Measurements from ENCODE around the gene NHS.

The NHS gene

DNA sequence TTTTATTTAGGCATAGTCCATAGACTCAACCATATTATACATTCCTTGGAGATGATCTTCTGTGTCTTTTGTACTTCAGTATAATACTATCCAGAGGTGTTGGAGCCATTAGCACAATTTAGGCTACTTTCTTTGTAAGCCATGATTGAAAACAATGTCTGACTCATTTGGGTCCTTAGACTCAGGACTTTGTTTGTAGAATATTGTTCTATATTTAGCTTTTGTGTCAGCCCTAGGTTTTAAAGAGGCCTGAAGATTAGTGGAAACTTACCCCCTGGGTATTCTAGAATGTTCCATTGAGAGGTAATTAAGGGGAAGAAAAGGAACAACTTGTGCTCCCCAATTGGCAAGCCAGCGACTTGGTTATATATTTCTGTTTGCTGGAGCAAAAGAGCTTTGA, 217.1 kb downstream of the NHS start:
- H3K36me3 Mint-ChIP-seq = no peaks in the 10 kb centered on the region
- H3K4me1 Mint-ChIP-seq = peaks cover 0 to 2% of the 10 kb centered on the region in 2 donors
- peaks cover 0 to 1% of the 10 kb centered on the region in 2 donors for H3K9me3 Mint-ChIP-seq
- H3K27ac Mint-ChIP-seq = no peak overlapping the region
- H3K27me3 Mint-ChIP-seq = peaks cover 5 to 16% of the 10 kb centered on the region in 2 donors
- DNase-seq (no peak), ATAC-seq (replicated peaks) (no peak)
- no peak overlapping the region for H3K4me3 Mint-ChIP-seq

DNA sequence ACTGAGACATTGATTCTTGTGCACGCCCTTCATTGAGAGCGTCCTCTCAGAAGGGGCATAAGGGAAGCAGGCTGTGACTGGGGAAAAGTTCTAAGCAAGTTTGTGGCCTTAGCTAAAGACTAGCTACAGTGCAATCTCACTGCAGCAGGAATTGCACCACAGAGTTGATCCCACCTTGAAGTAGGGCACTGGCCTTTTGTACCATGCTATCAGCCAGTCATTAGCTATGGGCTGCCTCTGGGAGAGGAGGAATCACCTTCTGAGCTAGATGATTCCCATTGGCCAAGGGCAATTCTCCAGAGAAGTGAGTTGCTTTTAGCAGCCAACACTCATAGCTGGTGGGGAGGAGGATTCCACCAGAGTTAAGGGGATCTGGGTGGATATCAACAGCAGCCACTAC, 219.7 kb downstream of the NHS start:
- Mint-ChIP-seq H3K27ac (no peak overlapping the region), H3K27me3 (peaks cover 5 to 22% of the 10 kb centered on the region in 2 donors)
- ATAC-seq (replicated peaks) = no peak

DNA sequence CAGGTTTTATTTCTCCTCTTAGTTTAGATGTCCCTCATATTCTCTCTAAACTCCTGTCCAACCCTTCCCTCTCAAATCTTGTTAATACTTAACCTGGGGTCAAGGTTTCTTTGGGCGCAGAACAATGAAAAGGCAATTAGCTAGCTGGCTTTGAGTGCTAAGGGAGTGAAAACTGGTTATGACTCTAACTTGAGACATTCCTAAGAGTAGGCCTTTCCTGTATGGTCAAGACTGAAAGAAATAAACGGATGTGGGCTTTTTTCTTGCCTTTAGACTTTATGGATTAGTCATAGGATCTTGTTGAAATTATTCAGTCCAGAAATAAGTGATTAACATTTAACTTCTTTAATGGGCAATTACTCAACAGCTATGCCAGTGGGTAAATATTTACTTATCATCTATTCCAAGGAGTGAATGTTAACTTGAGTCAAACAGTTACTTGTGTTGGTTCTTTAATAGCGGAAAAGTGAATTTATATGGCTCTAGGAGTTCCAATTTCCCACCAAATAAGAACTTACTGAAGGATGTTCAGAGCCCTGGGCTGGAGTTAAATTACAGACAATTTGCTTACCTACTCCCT, 220.5 kb downstream of the NHS start:
- peaks cover 13 to 22% of the 10 kb centered on the region in 2 donors for H3K27me3 Mint-ChIP-seq

More for the DNA sequence above, 219.7 kb downstream of the NHS start:
- H3K36me3 Mint-ChIP-seq = no peaks in the 10 kb centered on the region
- peaks cover 0 to 2% of the 10 kb centered on the region in 2 donors for H3K4me1 Mint-ChIP-seq
- H3K9me3 Mint-ChIP-seq = peaks cover 0 to 1% of the 10 kb centered on the region in 2 donors
- H3K4me3 Mint-ChIP-seq = no peak overlapping the region
- DNase-seq = no peak

DNA sequence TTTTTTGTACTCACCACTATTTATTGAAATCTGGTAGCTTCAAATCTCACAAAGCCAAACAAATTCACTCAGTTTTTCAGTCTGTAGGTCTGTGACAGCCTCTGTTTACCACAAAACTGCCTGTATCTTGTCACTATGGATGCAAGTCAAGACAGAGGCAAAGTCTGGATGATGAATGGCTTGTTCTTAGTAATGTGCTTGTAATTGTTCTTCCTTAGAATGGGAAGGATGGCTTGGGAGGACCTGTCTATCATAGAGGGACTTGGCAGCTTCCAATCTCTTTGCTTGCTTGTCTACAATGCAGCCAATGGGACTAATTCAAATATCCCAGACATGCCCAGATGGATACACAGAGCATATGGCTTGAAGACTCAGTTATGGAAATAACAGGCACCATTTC, 221.1 kb downstream of the NHS start:
- H3K27ac Mint-ChIP-seq = no peak overlapping the region
- ATAC-seq (replicated peaks) (no peak), DNase-seq (no peak)
- peaks cover 12 to 17% of the 10 kb centered on the region in 2 donors for H3K27me3 Mint-ChIP-seq
- no peaks in the 10 kb centered on the region for H3K36me3 Mint-ChIP-seq
- H3K9me3 Mint-ChIP-seq = peaks cover 0 to 1% of the 10 kb centered on the region in 2 donors
- H3K4me1 Mint-ChIP-seq = peaks cover 0 to under 1% of the 10 kb centered on the region in 2 donors
- no peak overlapping the region for H3K4me3 Mint-ChIP-seq

More for the DNA sequence above, 220.5 kb downstream of the NHS start:
- peaks cover 0 to 2% of the 10 kb centered on the region in 2 donors for H3K4me1 Mint-ChIP-seq
- no peak for DNase-seq
- no peak overlapping the region for H3K4me3 Mint-ChIP-seq
- peaks cover 0 to 1% of the 10 kb centered on the region in 2 donors for H3K9me3 Mint-ChIP-seq
- no peak for ATAC-seq (replicated peaks)
- no peaks in the 10 kb centered on the region for H3K36me3 Mint-ChIP-seq
- no peak overlapping the region for H3K27ac Mint-ChIP-seq

DNA sequence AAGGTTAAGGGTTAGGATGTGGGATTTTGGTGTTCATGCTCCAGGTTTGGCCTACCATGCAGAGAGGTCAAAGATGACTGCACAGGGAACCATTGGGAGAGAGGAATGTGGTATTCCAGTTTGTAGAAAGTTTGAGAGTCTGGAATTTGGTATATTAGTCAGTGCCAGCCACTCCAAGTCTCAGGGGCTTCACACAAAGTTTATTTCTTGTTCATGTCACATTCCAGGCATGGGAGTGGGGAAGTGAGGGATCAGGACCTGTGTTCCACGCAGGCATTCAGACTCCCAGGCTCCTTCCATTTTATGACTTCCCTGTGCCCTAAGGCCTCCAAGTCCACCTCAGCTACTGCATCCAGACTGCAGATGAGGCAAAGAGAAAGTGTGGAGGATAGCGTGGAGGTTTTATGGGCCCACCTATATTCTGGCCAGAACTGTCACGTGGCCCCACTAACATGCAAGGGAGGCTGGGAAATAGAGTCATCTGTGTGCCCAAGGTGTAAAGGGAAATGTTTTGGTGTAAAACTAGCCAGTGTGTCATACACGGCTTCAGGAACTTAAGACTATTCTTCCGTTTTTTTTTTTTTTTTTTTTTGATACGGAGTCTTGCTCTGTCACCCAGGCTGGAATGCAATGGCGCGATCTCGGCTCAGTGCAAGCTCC, 221.7 kb downstream of the NHS start:
- Mint-ChIP-seq H3K4me1 (no peaks in the 10 kb centered on the region), H3K36me3 (no peaks in the 10 kb centered on the region), H3K4me3 (no peak overlapping the region), H3K9me3 (peaks cover 0 to 1% of the 10 kb centered on the region in 2 donors), H3K27ac (no peak overlapping the region), H3K27me3 (peaks cover 10 to 16% of the 10 kb centered on the region in 2 donors)
- no peak for ATAC-seq (replicated peaks)
- no peak for DNase-seq

DNA sequence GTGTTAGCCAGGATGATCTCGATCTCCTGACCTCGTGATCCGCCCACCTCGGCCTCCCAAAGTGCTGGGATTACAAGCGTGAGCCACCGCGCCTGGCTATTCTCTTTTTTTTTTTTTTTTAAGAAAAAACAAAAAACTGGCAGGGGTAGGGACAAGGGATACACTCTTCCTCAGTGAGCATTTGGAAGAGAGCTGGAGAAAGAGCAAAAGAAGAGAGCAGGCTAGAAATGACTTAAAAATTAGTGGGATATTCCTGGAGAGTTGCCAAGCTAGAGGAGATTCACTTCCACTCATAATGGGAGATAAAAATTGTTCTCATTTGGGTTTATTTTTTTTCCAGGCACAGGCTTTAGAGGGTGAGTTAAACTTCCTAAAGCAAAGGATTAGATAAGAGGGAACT, 222.3 kb downstream of the NHS start:
- Mint-ChIP-seq H3K36me3 (no peaks in the 10 kb centered on the region), H3K9me3 (peaks cover 0 to 1% of the 10 kb centered on the region in 2 donors), H3K27me3 (peaks cover 10 to 11% of the 10 kb centered on the region in 2 donors), H3K4me3 (no peak overlapping the region), H3K4me1 (no peaks in the 10 kb centered on the region), H3K27ac (no peak overlapping the region)
- no peak for DNase-seq
- no peak for ATAC-seq (replicated peaks)

DNA sequence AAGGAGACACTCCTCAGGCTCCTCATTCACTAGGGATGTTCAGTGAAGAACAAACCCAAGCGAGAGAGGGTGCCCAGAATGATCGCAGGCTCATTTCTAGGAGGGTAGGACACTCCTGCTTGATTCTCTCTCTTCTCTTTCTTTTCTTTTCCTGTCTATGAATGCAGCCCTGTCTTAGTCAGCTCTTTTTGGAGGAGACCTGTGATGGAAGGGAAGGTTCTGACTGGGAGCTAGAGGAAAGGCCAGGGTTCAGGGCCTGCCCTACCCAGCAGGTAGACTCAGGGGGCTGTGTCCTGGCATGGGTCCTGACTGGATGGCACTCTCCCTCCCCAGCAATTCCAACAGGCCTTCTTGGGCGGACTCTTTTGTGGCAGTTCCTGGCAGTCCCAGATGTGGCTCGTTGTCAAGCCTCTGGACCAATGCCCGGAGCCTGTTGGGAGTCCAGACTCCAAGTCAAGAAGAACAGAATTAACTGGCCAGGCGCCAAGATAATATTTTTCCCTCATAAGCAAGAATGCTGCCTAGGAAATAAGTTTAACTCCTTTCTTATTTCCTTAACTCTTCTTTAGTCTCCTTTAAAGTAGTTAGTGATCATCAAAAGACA, 222.9 kb downstream of the NHS start:
- no peak overlapping the region for H3K4me3 Mint-ChIP-seq
- H3K27ac Mint-ChIP-seq = no peak overlapping the region
- H3K9me3 Mint-ChIP-seq = peaks cover 0 to 1% of the 10 kb centered on the region in 2 donors
- H3K36me3 Mint-ChIP-seq = no peaks in the 10 kb centered on the region
- H3K27me3 Mint-ChIP-seq = peaks cover 10 to 11% of the 10 kb centered on the region in 2 donors
- no peak for ATAC-seq (replicated peaks)
- no peak for DNase-seq
- no peaks in the 10 kb centered on the region for H3K4me1 Mint-ChIP-seq

DNA sequence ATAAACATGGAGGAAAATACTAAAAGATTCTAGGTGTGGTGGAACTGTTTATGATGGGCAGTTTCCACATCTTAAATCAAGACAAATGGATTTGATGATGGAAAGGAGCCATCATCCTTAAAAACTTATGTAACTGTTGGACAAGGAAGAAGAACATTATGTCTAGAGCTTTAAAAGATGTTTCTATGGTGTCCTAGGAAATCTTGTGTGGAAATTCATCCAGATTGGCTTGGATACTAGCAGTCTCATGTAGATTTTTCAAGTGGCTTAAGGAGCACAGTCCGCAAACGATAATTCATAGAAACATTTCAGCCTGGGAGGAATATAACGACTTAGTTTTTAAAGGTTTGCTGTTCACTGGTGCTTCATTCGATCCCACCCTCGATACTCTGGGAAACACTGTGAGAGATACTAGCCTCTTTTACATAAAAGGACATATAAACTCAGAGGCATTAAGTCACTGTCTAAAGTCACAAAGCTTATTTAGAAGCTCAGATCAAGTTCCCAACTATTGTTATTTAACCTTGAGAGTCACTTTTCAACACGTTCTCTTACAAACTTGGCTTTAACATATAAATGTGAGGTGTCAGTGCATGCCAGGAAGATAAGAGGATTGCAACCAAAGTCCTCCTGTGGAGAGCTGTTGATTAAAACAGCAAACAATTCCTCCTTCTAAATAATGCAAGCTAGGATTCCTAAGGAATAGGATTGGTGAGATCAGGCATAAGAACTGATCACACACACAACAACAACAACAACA, 226.6 kb downstream of the NHS start:
- H3K4me1 Mint-ChIP-seq = no peaks in the 10 kb centered on the region
- H3K27ac Mint-ChIP-seq = no peak overlapping the region
- H3K4me3 Mint-ChIP-seq = no peak overlapping the region
- no peaks in the 10 kb centered on the region for H3K9me3 Mint-ChIP-seq
- ATAC-seq (replicated peaks) = no peak
- no peak for DNase-seq
- H3K36me3 Mint-ChIP-seq = no peaks in the 10 kb centered on the region
- peaks cover 6 to 10% of the 10 kb centered on the region in 2 donors for H3K27me3 Mint-ChIP-seq

DNA sequence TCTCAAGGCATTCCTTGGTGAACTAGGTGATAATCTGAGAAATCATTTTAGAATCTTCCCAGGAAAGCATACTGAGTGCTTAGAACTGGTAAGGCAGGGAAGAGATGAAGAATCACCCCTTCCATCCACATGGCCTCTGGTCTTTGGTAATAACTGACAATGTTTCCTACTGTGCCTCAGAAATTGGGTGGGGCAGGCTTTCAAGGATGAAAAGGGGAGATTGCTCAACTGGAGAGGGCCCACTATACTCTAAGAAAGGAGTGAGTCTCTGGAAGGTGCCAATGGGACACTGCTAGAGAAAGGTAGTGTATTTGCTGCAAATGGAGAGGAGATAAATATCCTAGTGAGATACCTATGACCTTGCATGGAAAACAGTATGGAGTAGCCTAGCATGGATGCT, 227.2 kb downstream of the NHS start:
- Mint-ChIP-seq H3K4me3 (no peak overlapping the region), H3K4me1 (no peaks in the 10 kb centered on the region), H3K9me3 (no peaks in the 10 kb centered on the region), H3K27ac (no peak overlapping the region), H3K36me3 (no peaks in the 10 kb centered on the region), H3K27me3 (peaks cover 6 to 10% of the 10 kb centered on the region in 2 donors)
- no peak for ATAC-seq (replicated peaks)
- DNase-seq = no peak

DNA sequence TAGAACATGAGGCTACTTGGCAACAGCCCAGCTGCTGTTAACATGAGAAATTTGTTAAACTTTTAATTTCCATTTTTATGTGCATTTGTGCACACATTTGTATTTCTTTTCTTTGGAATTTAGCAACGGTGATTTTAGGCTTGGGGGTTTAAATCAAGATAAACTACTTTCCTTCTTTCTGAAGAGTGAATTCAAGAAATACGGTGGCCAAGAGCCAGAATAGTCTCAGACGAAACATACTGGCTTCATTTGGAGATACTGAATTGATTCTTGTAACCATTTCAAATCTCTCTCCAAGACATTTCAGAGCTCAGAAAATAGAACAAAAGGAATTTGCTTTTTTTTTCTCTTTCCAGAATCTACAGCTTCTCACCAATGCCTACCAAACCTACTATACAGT, 228.2 kb downstream of the NHS start:
- peaks cover 6 to 10% of the 10 kb centered on the region in 2 donors for H3K27me3 Mint-ChIP-seq
- ATAC-seq (replicated peaks) (no peak), DNase-seq (no peak)
- H3K36me3 Mint-ChIP-seq = no peaks in the 10 kb centered on the region
- no peak overlapping the region for H3K4me3 Mint-ChIP-seq
- no peak overlapping the region for H3K27ac Mint-ChIP-seq
- H3K4me1 Mint-ChIP-seq = no peaks in the 10 kb centered on the region
- H3K9me3 Mint-ChIP-seq = no peaks in the 10 kb centered on the region

DNA sequence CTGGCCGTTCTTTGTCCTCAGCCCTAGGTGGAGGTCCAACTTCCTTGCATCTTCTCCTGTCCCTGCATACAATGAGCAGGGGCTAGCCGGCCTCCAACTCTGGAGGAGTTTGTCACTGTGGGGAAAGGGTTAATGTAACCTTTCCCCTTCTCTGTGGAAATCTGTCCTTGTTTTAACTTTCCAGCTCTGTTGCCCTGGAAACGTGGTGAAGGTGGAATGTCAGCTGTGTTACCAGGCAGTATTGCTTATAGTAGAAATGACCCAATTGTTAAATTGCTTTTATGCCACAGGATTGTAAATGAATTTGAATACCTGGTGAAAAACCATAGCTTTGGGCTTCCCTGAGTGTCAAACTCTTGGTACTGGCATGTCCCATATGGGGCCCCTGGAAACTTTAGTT, 230.7 kb downstream of the NHS start:
- DNase-seq (no peak), ATAC-seq (replicated peaks) (no peak)
- no peaks in the 10 kb centered on the region for H3K36me3 Mint-ChIP-seq
- H3K4me3 Mint-ChIP-seq = no peak overlapping the region
- H3K27ac Mint-ChIP-seq = no peak overlapping the region
- peaks cover 1 to 8% of the 10 kb centered on the region in 2 donors for H3K27me3 Mint-ChIP-seq
- no peaks in the 10 kb centered on the region for H3K4me1 Mint-ChIP-seq
- H3K9me3 Mint-ChIP-seq = no peaks in the 10 kb centered on the region

DNA sequence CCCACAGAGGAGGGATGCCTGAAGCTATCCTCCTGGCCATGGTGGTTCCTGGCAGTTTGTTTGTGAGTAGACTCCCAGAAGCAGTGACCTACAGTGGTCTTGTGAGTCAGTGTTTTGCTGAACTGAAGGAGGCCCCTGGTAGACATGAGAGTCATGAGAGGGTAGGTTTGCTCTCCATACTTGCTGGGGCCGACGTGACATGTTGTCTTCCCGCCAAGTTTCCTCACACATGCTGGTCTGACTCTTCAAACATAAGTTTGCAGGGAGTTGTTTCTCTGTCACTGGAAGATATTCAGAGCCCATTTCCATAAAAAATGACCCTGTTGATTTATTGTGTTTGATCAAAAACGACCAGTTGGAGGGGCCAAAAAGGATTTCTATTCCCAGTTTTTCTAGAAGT, 231.2 kb downstream of the NHS start:
- Mint-ChIP-seq H3K27ac (no peak overlapping the region), H3K4me1 (no peaks in the 10 kb centered on the region), H3K9me3 (no peaks in the 10 kb centered on the region), H3K36me3 (no peaks in the 10 kb centered on the region), H3K27me3 (peaks cover 0 to 8% of the 10 kb centered on the region in 2 donors), H3K4me3 (no peak overlapping the region)
- ATAC-seq (replicated peaks) (no peak), DNase-seq (no peak)

DNA sequence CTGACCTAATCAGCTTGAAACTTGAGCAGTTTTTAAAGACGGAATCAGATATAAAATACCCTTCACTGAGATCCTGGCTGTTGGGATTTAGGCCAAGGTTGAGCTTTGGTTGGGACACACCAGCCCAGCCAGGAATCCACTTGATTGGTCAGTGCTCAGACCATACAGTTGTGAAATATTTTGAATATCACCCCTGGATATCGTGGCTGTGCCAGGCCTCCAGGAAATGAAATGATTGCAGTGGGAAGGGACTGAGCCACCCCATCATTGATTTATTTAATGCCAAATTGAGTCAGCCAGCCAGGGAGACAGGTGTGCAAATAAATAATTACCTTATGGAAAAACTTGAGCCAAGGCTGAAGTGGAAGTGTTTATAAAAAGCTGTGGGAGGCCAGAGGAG, 233.9 kb downstream of the NHS start:
- Mint-ChIP-seq H3K27me3 (peaks cover 5 to 15% of the 10 kb centered on the region in 2 donors), H3K36me3 (no peaks in the 10 kb centered on the region), H3K4me1 (no peaks in the 10 kb centered on the region), H3K9me3 (no peaks in the 10 kb centered on the region), H3K4me3 (no peak overlapping the region), H3K27ac (no peak overlapping the region)
- DNase-seq (no peak), ATAC-seq (replicated peaks) (no peak)

DNA sequence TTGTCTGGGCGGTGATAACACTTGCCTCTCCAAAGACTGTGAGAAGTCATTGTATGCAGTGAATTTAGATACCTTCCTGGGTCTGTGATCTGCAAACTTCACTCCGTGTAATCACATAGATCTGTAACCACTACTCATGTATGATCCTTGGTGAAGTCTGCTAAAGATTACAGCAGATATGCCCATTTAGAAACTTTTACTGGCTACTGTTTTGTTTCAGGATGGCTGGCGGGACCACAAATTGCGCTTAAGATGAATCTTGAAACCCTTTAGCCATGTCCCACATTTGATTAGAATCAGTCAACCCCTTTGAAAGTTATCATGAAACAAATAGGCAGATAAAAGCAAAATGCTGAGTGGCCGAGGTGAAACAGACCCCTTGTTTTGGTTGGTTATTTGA, 235.8 kb downstream of the NHS start:
- H3K9me3 Mint-ChIP-seq = no peaks in the 10 kb centered on the region
- no peaks in the 10 kb centered on the region for H3K4me1 Mint-ChIP-seq
- DNase-seq = no peak
- no peaks in the 10 kb centered on the region for H3K36me3 Mint-ChIP-seq
- H3K27ac Mint-ChIP-seq = no peak overlapping the region
- peaks cover 5 to 15% of the 10 kb centered on the region in 2 donors for H3K27me3 Mint-ChIP-seq
- no peak for ATAC-seq (replicated peaks)
- no peak overlapping the region for H3K4me3 Mint-ChIP-seq

All from stimulated activated naive B cell treated with anti-CD40 and anti-IgM and Interleukin-4, amounts not matched to agents 10 μg/mL and 1 μg/mL and 100 μg/mL, for 72 hours (primary cell).